NCI-H2227 treated with DMSO at 0.1 percent for 48 hours (cell line): ENCODE measurements around the gene NOC3L.
"Not testable (repeated sequence)": the region's sequence is repeated elsewhere in the genome, so short reads cannot be mapped to it uniquely, and the experiment has no call there.

Experiments
- DNase-seq: peaks from one replicate; lab custom pipeline; 2025; lab: John Stamatoyannopoulos, UW

The NOC3L gene

DNA sequence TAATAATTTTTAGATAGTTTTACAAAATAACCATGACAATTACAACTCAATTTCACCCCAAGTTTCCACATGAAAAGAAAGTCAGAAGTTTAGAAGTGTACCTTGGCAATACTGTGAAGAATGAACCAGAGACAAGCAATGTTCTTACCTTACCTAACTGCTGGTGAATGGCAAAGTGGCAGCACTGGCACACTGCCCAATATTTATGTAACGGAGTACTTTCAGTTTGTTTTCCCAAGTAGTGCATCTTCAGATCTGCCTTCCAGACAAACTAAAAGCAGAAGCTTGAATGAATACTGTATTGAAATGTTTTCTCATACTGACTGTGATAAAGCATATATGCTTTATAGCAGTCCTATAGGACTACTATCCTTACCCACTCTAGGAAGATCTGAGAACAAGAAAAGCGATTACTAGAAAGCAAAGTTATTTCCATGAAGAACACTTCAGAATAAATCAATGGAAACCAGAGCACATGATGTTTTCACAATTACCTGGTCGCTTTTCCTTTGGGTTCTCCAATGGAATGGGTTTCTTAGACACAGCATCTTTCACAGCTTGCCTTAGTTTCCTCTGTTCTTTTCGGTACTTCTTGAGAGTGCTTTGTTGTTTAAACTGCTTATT is 1.5 kb downstream of the NOC3L start:
- no peak for DNase-seq

DNA sequence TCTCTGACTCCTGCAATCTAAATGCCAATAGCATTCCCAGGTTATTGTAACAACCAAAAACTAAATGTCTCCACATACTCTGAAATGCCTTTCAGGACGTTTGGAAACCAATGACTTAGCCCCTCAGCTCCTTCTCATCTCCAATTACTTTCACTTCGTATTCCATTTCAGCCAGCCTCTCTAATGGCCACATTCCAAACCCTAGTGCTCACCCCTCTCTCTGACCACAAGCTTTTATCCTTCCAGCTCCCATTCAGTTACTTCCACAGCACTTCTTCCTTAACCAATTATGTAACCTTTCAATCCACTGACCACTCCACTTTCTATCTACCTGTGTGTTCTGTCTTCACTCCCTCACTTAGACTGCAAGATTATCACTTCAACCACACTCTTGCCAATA is 4.3 kb downstream of the NOC3L start:
- no peak for DNase-seq

DNA sequence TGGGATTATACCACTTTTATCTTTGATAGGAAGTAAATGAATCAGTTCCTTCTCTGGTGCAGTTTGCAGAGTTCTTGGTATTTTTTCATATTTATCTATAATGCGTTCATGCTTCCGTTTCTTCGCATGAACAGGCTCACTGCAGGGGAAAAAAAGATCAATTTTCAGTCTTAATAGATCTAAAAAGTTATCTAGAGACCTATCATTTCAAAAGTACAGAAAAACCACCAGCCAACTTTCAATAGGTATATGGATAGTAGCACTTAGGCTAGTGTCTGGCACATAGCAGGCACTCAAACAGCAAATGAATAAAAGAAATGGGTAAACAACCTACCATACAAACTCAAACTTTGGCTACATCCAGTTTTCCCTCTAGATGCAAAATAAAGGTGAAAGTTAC is 5.5 kb downstream of the NOC3L start:
- DNase-seq: no peak

DNA sequence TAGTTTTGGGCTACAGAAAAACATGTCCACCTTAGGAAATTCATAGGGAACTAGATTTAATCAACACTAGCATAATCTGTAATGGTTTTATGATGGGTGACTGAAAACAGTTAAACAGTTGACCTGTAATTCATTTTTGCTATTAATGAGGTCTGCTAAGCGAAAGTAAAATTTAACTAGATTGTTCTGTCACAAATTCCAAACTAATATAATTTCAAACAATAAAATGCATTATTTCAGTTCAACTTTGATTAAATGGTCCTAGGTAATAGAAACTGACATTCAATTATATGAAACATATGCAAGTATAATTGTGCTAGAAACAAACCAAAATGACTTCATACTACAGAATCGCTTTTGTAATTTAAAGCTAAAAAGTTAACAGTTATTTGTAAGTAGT is 6.9 kb downstream of the NOC3L start:
- no peak for DNase-seq

DNA sequence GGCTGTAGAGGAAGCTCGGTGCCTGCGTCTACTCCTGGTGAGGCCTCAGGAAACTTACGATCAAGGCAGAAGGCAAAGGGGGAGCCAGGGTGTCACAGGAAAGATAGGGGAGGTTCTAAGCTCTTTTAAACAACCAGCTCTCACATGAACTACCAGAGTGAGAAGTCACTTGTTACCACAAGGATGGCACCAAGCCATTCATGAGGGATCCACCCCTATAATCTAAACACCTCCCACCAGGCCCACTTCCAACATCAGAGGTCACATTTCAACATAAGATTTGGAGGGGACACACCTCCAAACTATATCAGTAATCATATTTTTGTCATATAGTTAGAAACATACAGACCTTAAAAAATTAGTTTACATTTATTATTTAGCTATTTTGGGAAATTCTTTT is 9.4 kb downstream of the NOC3L start:
- DNase-seq: no peak

DNA sequence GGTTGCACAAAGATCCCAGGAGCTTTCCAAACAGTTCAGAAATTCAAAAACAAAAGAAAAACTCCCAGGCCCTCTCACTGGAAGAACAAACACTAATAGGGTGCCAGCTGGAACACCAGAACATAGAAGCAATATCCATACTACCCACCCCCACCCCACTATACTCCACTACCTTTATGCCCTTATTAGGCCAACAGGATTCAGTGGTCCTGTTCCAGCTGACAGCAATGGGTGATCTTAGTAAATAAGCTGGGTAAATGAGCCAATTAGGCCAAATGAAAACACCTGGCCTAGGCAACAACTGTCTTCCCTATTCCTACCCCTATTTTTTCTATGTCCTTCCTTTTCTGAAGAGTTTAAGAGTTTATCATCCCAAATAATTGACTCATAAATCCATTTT is 11.7 kb downstream of the NOC3L start:
- no peak for DNase-seq

DNA sequence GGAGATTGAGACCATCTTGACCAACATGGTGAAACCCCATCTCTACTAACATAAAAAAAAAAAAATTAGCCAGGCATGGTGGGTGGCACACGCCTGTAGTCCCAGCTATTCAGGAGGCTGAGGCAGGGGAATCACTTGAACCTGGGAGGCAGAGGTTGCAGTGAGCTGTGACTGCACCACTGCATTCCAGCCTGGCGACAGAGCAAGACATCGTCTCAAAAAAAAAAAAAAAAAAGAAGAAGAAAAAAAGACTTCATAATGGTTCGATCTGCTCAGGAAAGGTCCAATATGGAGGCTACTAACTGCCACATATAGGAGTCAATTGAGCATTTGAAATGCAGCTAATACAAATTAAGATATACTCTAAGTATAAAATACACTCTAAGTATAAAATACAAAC is 12.2 kb downstream of the NOC3L start:
- not testable (repeated sequence) for DNase-seq

DNA sequence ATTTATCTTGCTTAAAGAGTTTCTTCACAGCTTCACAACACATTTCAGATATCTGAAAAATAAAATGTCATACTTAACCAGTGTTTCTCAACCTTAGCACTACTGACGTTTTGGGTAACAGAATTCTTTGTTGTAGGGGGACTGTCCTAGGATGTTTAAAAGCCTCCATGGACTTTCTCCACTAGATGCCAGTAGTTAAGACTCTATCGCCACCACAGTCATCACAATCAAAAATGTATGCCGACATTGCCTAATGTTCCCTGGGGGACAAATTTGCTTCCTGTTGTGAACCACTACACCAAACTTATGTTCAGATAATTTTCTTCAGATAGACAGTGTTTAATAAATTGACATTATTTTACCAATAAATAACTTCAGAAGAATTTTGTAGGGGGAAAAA is 13.4 kb downstream of the NOC3L start:
- DNase-seq: no peak

DNA sequence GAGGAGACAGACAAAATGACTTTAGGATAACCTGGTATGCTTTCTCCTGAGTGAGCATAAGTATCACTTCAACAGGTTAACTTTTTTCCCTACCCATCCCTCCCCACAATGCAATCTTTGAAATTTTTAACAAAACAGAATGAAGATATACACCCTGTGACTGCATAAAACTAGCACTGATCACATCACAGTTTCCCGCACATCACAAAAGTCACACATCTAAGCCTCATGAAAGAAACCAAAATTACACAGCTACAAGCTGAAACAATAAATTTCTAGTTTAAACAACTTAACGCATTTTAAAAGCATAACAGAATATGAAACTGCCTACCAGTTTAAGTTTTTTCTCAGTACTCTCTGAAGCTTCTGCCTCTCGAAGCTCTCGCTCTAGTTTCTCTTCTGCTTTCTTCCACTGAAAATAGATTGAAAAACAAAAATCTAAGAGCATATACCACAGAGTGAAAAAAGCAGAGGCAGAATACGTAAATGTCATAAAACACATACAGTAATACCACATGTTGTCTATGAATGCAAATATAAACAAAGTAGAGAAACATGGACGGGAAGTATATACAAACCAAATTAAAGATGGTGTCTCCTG is 18.1 kb downstream of the NOC3L start:
- DNase-seq: no peak

DNA sequence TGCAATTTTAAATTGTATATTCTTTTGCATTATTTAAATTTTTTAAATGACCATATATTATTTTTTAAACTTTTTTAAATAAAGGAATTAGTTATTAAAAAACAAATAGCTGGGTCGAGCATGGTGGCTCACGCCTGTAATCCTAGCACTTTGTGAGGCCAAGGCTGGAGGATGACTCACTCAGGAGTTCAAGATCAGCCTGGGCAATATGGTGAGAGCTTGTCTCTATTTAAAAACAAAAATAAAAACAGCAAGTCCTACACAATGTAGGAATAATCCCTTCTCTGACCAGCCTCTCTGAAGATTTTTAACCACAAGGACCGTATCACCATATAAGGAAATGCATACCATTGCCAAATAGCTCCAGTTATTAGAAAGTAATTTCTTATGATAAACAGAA is 19.6 kb downstream of the NOC3L start:
- DNase-seq: no peak

DNA sequence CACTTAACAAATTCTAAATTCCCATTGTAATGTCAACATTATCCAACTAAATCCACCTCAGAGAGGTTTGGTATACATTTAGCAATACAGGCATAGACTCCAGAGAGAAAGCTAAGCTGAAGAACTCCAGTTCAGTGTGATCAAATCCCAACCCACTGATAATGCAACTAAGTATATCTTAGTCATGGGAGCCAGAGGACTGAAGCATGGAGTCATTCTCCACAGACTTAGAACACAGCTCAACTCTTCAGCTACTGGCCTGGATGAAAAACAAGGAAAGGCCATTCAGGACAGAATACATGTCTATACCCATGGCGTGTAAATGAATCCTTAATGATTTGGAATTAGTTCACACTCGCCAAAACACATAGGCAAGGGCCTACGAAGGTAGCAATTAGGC is 27.9 kb downstream of the NOC3L start:
- no peak for DNase-seq

DNA sequence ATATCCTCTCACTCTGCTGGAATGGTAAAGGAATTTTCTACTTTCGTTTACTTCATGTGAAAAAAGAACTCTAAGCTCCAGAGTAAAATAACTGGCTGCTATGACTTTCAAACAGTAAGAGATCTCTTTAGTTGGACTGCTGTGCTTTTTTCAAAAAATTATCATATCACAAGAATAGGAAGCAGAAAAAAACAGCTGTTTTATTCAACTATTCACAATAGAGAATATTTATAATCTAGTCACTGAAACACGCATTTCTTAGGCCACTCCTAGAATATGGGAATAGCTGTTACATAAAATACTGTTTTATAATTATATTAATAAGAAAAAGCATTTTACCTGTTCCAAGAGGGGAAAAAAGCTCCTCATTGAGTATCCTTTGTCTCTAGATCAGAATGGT is 29.7 kb downstream of the NOC3L start:
- no peak for DNase-seq

DNA sequence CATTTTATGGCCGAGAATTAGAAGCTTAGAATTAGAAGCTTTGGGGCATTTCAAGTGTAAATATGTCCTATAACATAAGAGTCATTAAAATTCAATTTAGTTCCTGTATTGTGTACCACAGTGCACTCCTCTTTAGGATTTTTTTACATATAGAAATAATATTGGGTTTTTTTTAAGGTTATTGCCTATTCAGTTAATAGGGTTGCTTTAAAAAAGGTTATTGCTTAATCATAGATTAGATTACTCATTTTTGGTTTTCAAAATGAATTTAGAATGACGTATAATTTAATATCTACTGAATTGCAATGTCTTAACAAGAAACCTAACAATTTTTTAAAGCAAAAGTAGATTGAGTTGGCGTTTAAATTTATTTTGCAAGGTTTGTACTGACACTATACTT is 34.1 kb downstream of the NOC3L start:
- no peak for DNase-seq

DNA sequence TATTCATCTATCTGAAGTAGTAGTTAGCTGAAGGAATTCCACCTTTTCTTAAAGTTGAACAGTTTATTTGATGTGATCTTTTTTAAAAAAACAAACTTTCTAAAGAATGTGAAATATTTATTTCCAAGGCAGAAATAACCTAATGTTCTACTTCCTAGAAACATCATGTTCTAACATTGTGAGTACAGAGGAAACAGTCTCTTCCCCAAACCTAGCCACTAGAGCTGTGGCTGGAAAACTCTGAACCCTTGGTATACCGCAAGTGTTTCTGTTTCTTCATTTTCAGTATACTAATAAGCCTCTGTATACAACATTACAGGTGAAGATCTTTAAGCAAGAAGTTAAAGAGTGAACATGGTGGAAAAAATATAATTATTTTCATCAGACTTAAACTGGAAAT is 35.1 kb downstream of the NOC3L start:
- no peak for DNase-seq

DNA sequence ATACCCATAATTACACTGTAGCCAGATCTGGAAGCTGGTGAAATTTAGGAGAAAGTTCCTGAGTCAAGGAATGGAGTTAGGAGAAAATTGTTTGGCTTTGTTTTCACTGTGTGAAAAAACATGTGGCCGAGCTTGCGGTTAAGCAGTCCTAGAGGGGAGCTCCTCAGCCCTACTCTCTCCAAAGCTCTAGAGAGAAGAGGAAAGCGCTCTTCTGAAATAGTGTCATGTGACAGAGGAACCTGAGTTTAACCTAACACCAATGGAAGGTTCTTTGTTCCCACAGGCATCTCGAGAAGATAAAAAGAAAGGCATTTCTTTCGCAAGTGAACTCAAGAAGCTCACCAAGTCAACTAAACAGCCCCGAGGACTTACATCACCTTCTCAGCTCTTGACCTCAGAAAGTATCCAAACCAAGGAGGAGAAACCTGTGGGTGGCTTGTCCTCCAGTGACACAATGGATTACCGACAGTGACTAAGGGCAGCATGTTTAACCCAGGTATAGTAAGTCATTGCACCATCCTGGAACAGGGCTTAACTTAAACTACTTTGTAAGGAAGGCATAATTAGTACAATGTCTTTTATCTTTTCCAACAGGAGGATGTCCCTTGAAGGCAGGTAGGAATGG is 38.0 kb downstream of the NOC3L start:
- no peak for DNase-seq

DNA sequence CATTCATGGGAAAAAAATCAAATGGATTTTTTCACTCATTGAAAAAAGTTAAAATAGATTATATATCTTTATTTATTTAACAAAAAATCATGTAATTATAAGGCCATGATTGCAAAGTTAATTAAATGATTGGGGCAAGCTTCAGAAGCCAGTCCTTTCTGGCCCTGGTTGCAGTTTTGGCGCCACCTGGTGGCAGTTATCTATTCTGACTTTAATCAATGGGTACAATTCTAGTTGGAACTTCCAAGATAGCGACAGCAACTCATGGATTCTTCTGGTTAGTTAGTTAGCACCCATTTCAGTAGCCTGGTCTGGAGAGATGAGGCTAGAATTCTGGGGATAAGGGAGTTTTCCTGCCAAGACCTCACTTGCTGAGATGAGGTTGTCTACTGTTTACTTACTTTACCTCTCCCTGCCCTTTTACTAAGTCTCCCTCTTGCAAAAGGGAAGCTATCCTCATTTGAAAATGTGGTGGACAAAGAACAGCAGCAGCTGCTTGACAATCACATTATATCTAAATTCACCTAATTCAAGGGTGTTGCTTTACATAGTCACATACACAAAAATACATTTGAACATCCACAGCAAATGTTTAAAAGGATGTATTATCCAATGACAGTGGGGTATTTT is 42.3 kb downstream of the NOC3L start:
- DNase-seq: peak; percentile 8

DNA sequence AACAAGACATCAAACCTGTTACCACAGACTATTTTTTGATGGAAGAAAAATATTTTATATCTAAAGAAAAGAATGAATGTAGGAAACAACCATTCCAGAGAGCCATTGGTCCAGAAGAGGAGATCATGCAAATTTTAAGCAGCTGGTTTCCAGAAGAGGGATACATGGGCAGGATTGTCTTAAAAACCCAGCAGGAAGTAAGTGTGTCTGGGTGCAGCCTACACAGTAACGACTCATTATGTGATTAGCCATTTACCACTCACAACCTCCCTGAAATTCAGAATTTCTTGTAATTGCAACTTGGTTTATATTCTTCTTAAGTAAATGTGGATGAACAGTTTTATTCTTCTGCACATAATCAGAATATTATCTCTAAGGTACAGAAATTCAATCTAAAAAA is 46.2 kb downstream of the NOC3L start:
- no peak for DNase-seq

DNA sequence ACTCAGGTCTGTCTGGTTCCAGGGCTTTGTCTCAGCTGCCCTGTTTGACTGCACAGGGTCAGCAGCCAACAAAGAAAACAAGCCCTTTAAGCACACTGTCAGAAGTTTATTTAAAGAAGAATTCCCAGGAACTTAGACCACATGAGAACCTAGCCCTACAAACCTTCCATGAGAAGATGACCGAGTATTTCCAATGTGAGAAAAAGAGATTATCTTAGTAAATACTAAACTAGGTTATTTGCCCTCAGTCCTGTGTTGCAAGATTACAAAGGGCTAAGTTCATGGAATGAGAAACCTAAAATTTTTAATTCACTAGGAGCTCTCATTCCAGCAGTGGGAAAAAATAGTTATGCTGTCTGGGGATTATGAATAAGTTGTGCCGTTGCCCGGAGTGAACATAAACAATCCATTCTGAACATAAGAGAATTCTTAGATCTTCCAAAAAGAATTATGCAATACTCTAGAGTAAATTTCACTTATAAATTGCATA is 46.7 kb downstream of the NOC3L start:
- no peak for DNase-seq

DNA sequence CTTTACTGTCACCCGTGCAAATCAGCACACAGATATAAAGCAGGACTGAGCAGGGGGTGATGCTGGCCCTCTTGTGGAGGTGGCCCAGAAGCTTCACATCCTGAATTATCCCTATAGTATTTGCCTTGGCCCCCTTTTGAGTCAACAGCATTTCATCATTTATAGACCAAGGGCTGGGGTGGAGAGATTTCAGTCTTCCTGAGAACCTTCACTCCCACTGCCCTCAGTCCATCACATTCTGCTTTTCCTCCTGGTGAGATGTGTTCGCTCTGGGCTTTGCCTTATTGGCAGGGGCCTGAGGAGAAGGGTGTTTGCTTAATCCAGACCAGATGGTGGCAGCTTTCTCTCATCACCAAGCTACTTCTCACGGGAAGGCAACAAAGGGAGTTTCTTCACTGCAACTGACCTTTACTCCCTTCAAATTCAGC is 47.7 kb downstream of the NOC3L start:
- no peak for DNase-seq

DNA sequence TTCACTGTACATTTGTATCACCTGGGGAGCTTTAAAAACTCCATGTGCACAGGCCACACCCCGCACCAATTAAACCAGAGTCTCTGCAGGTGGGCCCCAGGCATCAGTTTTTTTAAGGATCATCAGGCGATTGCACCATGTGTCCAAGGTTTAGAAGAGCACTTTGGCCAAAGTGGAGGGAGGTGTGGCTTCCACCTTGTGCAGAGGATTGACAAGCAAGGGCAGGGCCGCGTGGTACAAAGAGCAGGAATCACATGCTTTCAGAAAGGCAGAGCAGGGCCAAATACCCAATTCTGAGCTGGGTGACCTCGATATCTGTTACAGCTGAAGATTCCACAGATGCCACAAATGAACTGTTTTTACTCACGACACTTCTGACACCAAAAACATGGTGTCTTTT is 52.4 kb downstream of the NOC3L start:
- DNase-seq: no peak

DNA sequence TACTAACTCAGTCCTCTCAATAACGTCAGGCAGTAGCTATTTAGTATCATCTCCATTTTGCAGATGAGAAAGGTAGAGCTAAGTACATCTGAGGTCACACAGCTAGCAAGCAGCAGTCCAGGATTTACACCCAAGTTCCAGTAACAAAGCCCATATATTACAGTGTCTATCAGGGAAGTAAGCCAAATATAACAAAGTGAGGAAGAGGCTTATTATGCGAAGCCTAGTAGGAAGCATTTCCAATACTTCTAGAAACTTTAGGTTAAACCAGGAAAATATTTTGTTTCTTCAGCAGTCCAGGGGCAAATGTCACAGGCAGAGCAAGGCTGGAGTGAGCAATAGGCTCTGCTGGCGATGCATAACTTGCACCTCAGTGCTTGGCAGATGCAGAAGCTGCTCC is 53.9 kb downstream of the NOC3L start:
- DNase-seq: no peak

DNA sequence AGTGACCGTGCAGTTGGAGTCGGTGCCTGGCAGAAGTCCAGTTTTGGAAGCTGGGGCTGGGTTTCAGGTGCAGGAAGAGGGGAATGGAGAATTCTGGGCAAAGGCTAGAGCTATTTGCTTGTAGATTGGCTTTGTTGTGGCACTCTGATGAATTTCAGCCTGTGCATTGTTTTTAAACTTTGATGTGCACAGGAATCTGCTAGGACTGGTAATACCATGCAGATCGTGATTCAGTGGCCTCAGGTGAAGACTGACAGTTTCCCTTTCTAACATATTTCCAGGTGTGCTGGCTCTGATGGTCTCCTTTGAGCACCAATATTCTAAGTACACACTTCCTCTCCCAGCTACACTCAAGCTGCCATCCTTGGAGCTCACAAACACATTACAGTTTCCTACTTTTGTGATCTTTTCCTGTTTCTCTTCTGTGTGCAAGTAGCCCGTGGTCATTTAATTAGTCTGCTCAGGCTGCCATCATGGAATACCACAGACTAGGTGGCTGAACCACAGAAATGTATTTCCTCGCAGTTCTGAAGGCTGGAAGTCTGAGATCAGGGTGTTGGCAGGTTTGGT is 55.6 kb downstream of the NOC3L start:
- DNase-seq: no peak

DNA sequence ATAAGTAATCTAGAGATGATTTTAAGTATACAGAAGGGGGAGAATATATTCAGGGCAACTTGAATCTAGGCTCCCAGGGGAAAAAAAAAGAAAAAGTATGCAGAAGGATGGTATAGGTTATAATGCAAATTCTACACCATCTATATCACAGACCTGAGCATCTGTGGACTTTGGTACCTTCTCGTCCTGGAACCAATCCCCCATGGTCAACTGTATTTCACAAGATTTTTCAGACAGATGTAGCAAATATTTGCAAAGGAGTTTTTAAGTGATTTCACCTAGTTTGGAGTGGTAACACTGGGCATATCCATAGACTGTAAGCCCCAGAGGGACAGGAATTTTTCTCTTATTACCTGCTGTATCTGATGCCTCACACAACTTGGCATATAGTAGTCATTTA is 58.8 kb downstream of the NOC3L start:
- no peak for DNase-seq
